Activated T-helper 1 cell treated with anti-CD3 and anti-CD28 coated beads, Interleukin-12 subunit alpha, Interleukin-12 subunit beta, Interleukin-2, Interleukin-4 antibody, amounts not matched to agents 30 ng/mL and 10 ng/mL and 1 ng/mL, durations not matched to agents 14 hours and 24 hours and 36 hours (primary cell): ENCODE results near the gene ZFP28. TPM values are rescaled to one million over a fixed set of nuclear protein-coding genes. Genes with fewer than 3 reads are reported as not detected.

Experiments
- total RNA-seq: library from RNA; stranded (reverse); gene quantifications from 2 replicates; pipeline ENCODE4 v1.2.3, GENCODE V29; 2022

The ZFP28 gene
- total RNA-seq, 1 donor from 2014 or later, result 1.4 TPM

Other genes with a start within 250 kb of the ZFP28 start
- 7.3 and 7.5 TPM in 2 replicates for gene ZSCAN5A, start 224.1 kb upstream of the ZFP28 start, total RNA-seq
- 1.2 and 1.3 TPM in 2 replicates for gene ZNF582, start 145.4 kb upstream of the ZFP28 start, total RNA-seq
- 1.4 and 2.1 TPM in 2 replicates for gene ZNF583, start 134.6 kb upstream of the ZFP28 start, total RNA-seq
- gene ZNF667, start 61.6 kb upstream of the ZFP28 start, total RNA-seq, result 0.05 and 0.07 TPM in 2 replicates
- 0.05 and 0.16 TPM in 2 replicates for gene ZNF471, start 31.1 kb upstream of the ZFP28 start, total RNA-seq
- 1.2 and 2.4 TPM in 2 replicates for gene ZNF470, start 28.5 kb downstream of the ZFP28 start, total RNA-seq
- 5.1 and 5.9 TPM in 2 replicates for gene ZNF71, start 56.4 kb downstream of the ZFP28 start, total RNA-seq
- 0.18 TPM in 1 of 2 replicates, not detected in the other for gene SMIM17, start 104.2 kb downstream of the ZFP28 start, total RNA-seq
- not detected in 2 replicates for gene ZNF835, start 132.8 kb downstream of the ZFP28 start, total RNA-seq